Measurements from ENCODE around the gene TBC1D14.

TBC1D14 gene

DNA sequence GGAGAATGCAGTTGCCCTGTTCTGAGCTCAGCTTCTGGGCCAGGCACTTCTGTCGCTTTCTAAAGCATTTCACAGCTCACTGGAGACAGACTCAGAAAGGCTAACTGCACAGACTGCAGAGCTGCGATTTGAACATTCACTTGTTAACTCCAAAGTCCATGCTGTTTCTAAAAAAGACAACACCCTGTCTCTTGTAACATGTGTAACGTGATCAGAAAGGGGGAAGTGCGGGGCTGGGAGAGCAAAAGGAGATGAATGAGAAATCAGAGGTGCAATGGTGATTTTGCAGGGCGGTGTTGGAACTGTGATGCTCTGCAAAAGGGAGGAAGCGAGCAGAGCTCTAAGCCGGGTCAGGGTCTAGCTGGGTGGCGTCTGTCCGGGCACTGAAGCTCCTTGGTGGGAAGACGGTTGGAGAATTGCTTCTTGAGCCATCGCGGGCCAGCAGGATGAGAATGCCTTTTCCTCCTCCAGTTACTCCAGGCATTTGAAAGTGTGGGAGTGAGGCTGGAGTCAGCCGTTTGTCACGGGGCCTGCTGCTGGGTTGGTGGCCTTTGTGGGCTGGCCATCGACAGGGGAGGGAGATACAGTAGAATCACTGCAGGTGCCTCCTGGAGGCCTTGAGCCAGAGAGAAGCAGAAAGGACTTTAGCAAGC, 20.3 kb downstream of the TBC1D14 start:
- DNase-seq, result peak in 1 of 14 donors; percentile 36

DNA sequence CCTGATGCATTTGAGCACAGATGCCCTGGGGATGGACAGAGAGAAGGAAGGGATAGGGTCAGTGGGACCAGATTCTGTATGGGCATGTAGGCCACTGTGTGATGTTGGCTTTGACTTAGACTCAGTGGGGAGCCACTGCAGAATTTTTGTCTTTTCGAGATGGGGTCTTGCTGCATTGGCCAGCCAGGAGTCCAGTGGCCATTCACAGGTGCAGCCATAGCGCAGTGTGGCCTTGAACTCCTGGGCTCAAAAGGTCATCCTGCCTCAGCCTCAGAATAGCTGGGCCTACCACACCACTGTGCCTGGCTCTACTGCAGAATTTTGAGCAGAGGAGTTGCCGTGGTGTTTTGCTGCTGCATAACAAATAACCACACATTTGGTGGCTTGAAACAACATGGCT, 22.8 kb downstream of the TBC1D14 start:
- DNase-seq, result no peak

DNA sequence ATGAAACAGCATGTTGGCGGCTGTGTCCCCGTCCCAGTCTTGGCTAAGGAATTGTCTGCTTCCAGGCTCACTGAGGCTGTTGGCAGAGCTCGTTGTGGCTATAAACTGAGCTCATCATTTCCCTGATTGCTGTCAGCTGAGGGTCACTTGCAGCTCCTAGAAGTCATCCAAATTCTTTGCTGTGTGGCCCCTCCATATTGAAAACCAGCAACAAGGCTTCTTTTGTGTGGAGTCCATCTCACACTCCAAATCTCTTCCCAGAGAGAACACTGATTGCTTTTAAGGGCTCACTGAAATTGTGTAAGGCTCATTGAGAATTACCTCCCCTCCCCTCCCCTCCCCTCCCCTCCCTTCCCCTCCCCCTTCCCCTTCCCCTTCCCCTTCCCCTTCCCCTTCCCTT, 23.3 kb downstream of the TBC1D14 start:
- DNase-seq, result no peak

DNA sequence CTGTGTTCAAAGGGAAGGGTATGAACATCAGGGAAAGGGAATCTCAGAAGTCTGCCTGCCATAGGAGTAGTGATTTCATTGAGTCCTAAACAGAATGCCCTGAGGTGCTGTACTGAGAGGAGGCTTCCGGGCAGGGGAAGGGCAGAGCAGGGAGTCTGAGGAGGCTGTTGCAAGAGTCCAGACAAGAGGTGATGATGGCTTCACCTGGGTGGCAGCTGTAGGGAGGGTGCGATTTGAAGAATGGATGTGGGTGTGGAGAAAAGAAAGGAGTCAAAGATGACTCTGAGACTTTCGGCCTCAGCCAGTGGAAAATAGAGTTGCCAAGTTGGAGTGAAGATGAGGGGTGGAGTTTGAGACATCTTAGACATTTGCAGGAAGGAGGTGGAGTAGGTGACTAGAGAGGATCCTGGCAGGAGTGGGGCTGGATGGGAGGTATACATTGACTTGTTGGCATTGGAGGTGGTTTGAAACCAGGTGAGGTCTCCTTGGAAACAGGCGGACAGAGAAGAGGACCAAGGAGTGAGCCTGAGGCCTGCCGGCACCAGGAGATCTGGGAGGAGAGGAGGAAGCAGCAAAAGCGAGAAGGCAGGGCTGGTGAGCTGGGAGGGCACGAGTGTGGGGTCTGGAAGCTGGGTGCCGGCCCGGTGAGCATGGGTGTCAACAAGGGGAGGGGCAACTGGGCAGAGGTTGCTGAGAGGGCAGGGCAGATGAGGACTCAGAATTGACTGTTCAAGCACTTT, 24.2 kb downstream of the TBC1D14 start:
- DNase-seq, result no peak

DNA sequence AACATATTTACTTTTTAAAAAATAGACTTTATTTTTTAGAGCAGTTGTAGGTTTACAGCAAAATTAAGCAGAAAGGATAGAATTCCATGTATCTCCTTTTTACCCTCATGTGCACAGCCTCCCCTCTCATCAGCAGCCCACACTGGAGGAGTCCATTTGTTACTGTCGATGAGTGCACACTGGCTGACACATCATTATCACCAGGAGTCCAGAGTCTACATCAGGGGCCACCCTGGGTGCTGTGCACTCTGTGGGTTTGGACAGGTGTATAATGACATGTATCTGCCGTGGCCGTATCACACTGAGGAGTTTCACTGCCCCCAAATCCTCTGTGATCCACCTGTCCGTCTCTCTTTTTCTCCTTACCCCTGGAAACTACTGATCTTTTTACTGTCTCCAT, 26.3 kb downstream of the TBC1D14 start:
- no peak for DNase-seq

DNA sequence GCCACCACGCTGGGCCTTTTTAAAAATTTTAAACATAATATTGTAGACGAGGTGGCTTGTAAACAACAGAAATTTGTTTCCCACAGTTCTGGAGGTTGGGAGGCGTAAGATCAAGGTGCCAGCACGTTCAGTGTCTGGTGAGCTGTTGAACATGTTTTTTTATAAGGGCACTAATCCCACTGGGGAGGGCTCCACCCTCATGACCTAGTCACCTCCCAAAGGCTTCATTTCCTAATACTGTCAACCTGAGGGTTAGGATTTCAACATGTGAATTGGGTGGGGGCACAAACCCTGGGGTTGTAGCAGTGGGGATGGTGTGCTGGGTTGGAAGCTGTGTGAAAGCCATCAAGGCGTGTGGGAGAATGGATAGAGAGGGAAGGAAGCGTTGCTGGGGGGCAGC, 27.6 kb downstream of the TBC1D14 start:
- DNase-seq, result no peak

DNA sequence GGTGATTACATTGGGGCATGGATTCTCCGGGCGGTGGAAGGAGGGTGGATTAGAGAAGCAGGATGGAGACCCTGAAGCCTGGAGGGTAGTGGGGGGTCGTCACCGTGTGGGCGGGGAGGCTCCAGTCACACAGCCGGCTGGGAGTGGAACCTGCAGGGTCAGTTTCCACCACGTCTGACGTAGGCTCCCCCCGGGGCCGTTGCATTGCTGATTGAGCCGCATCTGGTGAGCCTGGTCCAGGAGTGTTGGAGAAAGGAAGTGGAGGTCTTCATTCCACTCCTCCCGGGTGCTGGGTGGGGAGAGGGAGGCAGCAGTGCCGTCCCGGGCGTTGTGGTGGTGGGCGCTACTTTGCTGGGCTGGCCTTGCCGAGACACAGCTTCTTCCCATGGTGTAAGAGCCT, 28.1 kb downstream of the TBC1D14 start:
- DNase-seq, result no peak

DNA sequence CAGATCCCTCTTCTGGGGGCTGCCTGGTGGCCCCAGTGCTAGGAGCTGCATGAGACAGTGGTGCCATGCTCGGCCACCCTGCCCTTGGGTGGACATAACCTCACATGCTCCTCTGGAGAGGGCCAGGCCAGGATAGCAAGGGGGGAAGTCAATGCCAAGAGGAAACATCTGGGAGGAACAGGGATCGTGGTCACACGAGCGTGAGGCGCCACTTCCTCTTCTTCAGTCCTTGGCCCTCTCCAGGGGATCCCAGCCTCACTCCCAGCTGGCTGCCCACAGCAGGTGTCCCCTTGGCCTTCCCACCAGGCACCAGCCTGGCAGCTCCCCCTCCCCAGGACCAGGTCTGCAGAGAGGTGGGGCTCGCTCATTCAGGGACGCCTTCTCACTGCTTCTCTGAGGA, 28.6 kb downstream of the TBC1D14 start:
- peak in 2 of 14 donors; percentile 16 to 45 for DNase-seq

DNA sequence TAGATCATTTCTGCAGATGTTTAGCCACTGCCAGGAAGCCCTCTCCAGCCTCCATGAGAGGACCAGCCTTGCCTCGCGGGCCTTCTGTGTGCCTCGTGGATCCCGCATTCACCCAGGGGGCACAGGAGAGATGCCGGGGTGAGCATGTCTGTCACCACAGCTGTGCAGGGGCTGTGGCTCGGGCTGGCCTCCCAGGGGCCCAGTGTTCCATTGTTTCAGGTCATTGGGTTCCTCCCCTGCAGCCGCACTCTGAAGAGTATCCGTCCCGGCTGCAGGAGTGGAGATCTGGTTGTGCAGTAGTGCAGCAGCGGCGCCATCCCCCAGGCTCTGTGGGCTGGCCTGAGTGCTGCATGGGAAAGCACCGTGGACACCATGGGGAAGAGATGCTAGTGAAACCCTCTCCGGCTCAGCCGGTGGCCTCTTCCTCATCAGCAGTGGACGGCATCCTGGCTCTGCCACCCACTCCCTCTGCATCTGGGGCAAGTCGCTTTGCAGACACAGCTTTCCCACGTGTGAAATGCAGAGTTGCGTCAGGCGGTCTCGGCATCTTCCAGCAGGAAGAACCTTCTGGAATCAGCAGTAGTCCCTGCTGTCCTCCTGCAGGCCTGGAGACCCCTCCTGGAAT, 29.1 kb downstream of the TBC1D14 start:
- DNase-seq, result peak in 3 of 14 donors; percentile 19 to 40 (median 27)

DNA sequence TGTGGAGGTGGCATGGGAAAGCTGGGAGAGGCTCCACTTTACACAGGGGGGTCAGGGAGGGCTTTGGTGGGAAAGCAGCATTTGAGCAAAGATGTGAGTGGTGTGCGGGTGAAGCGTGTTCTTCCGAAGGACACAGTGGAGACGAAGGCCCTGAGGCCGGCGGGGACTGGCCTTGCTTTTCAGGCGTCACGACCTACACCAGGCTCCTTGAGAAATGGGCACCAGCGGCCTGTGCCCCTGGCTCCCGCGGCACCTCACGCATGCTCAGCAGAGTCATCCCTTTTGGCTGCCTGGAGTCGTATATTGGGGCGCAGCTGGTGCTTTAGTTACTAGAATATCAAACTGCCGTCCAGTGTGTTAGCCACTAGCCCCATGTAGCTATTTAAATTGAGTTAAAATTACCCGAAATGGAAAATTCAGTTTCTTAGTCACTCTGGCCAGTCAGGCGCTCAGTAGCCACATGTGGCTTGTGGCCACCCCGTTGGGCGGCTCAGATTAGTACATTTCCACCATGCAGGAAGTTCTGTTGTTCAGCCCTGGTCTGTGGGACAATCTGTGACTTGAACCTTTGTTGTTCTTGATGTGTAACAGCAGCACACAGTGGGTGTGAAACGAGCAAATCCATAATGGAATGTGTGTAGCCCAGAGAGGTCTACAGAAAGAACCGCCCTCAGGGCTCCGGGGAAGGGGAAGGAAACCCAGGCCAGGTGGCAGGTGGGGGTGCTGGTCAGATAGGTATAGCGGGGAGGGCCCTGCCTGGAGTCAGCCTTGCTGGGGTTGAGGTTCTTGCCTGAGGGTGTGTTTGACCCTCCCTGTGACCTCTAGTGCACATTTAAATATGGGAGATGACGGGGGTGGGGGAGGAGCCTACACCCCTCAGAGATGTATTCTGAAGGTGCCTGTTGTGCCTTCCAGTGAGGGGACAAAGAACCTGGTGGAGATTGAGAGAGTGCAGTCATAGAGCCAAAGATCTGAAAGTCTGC, 30.4 kb downstream of the TBC1D14 start:
- no peak for DNase-seq

DNA sequence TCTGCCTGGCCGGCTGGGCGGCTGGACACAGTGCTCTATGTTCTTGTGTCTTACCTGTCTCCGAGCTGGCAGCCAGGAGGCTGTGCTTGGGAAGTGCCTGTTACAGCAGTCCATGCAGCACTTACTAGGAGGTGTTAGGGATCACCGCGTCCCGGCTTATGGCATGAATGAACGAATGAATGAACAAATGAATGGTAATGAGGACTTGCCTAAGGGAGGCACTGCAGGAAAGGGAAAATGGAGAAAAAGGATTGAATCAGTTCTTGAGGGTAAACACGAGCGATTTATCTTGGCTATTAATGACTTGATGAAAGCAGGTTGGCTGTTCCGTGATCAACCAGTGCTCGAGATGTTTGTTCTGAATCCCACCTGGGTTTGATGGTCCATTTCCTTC, 31.1 kb downstream of the TBC1D14 start:
- DNase-seq, result no peak

DNA sequence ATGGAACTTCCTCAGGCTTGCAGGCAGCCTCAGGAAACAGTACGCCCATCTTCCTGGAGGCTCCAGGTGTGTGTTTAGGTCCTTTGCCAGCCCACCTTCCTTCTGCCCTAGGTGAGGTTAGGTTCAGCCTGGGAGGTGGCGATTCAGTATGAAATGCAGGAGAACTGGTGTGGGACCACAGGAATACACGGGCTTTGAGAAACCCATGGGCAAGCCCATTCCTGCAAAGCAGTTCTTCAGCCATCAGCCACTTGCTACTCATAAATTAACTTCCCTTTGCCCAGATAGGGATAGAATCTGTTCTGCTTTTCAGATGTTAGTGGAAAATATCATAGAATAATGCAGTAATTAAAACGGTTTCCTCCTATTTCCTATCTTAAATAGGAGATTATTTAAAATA, 32.2 kb downstream of the TBC1D14 start:
- no peak for DNase-seq

DNA sequence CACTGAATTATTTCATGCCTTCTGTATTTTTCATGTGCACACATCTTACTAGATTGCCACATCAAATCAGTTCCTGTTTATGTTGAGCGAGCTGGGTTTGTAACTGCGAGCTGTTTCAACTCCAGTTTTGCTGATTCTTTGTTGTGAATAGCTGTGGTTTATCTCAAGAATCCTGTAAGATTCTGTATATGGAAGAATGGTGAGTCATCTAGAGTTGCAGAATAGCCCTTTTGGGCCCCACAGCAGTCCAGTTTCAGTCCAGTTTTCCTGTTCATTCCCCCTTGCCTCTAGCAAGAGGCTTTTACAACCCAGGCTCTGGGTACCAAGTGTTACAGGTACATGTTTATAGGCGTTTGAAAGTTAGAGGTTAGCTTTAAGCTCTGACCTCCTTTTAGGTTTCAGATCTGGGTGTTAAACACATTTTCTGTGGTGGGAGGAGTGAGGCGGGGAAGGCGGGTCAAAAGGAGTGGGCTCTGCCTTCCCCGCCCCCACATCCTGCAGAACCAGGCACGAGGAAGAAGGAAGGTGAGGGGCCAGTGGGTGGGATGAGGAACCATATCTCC, 32.7 kb downstream of the TBC1D14 start:
- DNase-seq, result no peak

DNA sequence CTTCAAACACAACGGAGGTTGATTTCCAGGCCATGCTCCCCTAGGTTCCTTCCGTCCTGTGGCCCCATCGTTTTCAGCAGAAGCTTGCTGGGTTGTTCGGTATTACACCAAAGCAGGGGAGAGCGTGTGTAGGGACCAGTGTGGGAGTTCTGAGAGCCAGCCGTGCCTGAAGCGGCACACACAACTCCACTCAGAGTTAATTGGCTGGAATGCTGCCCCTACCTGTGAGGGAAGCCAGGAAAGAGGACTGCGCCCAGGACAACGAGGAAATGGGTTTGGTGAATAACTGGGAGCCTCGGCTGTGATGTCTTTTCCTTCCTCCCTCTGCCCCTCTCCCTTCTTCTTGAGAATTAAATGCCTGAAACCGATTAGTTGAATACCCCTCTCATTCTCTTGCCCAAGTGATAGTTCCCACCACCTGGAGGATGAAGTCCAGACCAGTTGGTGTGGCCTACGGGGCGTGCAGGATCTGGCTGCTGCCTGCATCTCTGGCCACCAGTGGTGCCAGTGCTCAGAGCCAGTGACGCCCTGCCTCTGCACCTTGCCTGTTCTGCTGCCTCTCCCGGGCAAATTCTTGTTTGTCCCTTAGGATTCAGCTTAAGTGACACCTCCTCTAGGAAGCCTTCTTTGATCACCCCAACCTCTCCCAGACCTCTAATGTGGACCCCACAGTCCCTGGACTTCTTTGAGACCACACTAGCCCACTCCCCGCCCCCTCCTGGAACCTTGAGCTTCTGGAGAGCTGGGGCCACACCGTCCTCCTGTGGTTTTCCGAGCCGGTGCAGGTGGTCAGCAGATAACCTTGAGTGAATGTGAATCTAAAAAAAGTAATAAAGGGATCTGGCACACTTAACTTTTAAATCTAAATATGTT, 33.6 kb downstream of the TBC1D14 start:
- DNase-seq, result no peak

DNA sequence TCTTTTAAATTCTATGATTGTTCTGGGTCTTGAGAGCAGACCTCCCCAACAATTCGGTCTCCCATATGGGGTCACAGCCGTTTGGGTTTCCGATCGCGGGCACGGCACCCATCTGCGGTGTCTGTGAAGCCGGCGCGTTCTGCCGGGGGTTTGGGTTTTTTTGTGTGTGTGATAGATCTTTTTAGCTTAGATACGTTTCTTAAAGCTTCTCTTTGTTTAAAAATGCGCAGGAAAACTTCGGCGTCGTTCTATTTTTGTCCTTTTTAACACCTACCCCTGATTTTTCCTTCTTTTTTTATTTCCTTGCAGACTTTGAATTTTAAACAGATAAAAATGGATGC, 34.2 kb downstream of the TBC1D14 start:
- DNase-seq, result no peak

DNA sequence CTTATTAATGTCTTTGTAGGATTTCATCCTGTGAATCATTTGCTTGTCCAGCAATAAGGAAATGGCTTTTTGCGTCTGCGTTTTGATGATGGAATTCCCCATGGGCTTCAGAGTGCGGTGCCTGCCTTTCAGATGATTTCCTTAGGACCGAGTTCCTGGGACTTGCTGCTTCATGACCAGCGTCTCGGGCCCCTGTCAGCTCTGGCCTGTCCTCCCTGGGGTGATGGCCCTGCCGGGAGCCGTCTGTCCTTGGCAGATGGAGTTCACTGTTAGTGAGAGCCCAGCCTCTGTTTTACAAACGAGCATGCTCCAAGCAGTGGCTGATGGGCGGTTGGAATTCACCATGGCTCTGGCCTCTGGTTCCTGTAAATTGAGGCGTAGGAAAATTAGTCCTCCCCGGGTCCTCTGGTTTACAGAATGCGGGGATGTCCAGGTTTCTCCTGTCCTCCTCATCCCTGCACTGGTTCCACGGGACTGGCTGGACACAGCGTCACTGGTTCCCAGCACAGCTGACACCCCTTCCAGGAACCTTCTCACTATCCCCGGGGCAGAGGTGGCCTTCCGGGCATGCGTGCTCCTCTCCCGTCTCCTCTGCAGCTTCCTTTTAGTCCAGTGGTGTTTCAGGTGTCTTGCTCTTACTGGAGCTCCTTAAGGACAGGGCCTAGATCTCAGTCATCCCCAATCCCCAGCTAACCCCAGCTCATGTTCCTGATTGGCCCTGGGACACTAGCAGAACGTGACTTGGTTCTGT, 34.9 kb downstream of the TBC1D14 start:
- DNase-seq, result peak in 1 of 14 donors; percentile 26

DNA sequence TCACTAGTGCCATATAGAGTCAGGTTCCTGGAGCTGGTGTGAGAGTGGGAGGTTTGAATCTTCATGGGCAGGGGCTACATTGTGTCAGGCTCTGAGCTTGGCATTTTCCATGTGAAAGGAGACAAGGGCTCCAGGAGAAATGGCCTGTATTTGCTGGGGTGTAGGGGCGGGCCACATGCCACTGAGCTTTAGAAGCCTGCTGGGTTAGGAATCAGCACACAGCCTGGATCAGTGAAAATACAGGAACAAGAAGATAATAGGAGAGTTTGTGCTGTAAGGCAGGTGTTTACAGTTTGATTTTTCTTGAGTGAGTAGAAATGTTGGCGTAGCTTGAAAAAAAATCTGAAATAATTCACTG, 35.4 kb downstream of the TBC1D14 start:
- DNase-seq, result no peak

DNA sequence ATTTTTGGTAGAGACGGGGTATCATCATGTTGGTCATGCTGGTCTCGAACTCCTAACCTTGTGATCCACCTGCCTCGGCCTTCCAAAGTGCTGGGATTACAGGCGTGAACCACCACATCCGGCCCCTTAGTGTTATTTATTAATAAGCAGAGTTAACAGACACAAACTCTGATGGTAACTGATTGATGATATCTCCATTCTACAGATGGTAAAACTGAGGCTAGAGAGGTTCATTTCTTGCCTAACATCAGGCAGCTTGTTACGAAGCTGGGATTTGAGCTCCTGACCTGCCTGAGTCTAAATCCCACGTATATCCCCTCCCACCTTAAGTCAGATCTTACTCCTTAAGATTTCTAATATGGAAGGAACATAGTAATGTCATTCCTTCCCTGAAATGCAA, 36.9 kb downstream of the TBC1D14 start:
- DNase-seq, result no peak

DNA sequence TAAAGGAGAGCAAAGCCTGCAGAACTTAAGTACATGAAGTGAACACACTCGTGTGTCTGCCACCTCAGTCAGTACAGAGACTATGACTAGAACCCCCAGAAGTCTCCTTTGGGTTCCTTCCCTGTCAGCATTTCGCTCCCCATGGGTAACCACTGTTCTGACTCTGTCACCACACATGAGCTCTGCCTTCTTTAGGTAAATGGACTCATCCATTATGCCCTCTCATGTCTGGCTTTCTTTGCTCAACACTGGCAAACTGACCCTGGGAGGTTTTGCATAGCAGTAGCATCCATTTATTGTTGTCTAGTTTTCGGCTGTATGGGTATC, 38.5 kb downstream of the TBC1D14 start:
- no peak for DNase-seq

DNA sequence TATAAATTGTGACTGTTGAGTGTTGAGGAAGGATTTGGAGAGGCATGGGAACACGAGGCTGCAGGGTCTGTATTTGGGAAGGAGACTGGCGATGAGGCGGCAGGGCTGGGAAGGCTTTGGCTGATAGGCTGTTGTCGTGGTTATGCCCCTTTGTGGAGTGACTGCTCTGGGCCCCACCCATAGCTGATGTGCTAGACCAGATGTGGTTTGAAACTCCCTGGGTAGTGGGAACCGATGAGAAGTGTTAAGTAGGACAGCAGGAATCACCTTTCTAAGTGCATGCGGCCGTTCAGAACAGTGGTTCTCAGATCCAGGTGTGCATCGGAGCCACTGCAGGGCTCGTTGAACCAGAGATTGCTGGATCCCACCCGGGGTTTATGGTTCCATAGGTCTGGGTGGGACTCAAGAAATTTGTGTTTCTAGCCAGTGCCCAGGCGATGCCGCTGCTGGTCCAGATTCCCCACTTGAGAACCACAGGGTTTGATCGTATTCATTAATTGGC, 42.3 kb downstream of the TBC1D14 start:
- no peak for DNase-seq
